Measurements from ENCODE around the gene PPP2R5E.
A peak's percentile ranks its signal among the peaks of the same experiment; 100 is the strongest.

The PPP2R5E gene

GRCh38 chr14:63487724-63488123, 55.5 kb downstream of the PPP2R5E start:
- no peak for DNase-seq (ENCODE audit: low read depth)
- TF ChIP-seq CTCF (IDR thresholded peaks at IDR 0.05; ENCODE audit: low read depth, low read length, missing control alignments), result no peak
- H3K4me3 ChIP-seq (ENCODE audit: low read depth, low read length), result no peak overlapping the region

- DNase-seq (ENCODE audit: low read depth), result no peak
- TF ChIP-seq CTCF (IDR thresholded peaks at IDR 0.05; ENCODE audit: low read depth, low read length, missing control alignments), result no peak
- H3K4me3 ChIP-seq (ENCODE audit: low read depth, low read length), result no peak overlapping the region
These were observed 56.4 kb downstream of the PPP2R5E start for GRCh38 chr14:63486738-63487137.

- TF ChIP-seq CTCF (IDR thresholded peaks at IDR 0.05; ENCODE audit: low read depth, low read length, missing control alignments), result no peak
- no peak for DNase-seq (ENCODE audit: low read depth)
- no peak overlapping the region for H3K4me3 ChIP-seq (ENCODE audit: low read depth, low read length)
These were observed 59.9 kb downstream of the PPP2R5E start for GRCh38 chr14:63483315-63483714.

GRCh38 chr14:63480599-63480998, 62.6 kb downstream of the PPP2R5E start:
- TF ChIP-seq CTCF (IDR thresholded peaks at IDR 0.05; ENCODE audit: low read depth, low read length, missing control alignments), result no peak
- DNase-seq (ENCODE audit: low read depth), result no peak
- no peak overlapping the region for H3K4me3 ChIP-seq (ENCODE audit: low read depth, low read length)

GRCh38 chr14:63478437-63478852, 64.7 kb downstream of the PPP2R5E start:
- no peak overlapping the region; the same call in 1 of the 2 replicates for H3K4me3 ChIP-seq (ENCODE audit: low read depth, low read length)
- TF ChIP-seq CTCF (IDR thresholded peaks at IDR 0.05; ENCODE audit: low read depth, low read length, missing control alignments), result no peak
- DNase-seq (ENCODE audit: low read depth), result no peak

- no peak overlapping the region for H3K4me3 ChIP-seq (ENCODE audit: low read depth, low read length)
- peak; percentile 77 for DNase-seq (ENCODE audit: low read depth)
- no peak for TF ChIP-seq CTCF (IDR thresholded peaks at IDR 0.05; ENCODE audit: low read depth, low read length, missing control alignments)
These were observed 65.2 kb downstream of the PPP2R5E start for GRCh38 chr14:63478010-63478409.

GRCh38 chr14:63477556-63477955, 65.6 kb downstream of the PPP2R5E start:
- DNase-seq (ENCODE audit: low read depth), result no peak
- H3K4me3 ChIP-seq (ENCODE audit: low read depth, low read length), result no peak overlapping the region
- TF ChIP-seq CTCF (IDR thresholded peaks at IDR 0.05; ENCODE audit: low read depth, low read length, missing control alignments), result no peak
